WTC11 (cell line): ENCODE data around the gene UGT1A8.

Experiments used
- ELF4 ChIP-seq: sonication (generic); formaldehyde crosslinking; IDR thresholded peaks from 2 replicates; pipeline ENCODE4 v1.8.1; 2022; ENCODE audit warnings: low read depth, mild to moderate bottlenecking, moderate library complexity, missing genetic modification reagents
- ETV6 ChIP-seq: sonication (generic); formaldehyde crosslinking; IDR thresholded peaks from 2 replicates; pipeline ENCODE4 v1.8.1; 2022; ENCODE audit warnings: mild to moderate bottlenecking, missing genetic modification reagents
- FOXJ3 ChIP-seq: sonication (generic); formaldehyde crosslinking; IDR thresholded peaks from 2 replicates; pipeline ENCODE4 v1.9.0; 2021; ENCODE audit warnings: missing genetic modification reagents, mild to moderate bottlenecking, borderline replicate concordance
- FOXK1 ChIP-seq: sonication (generic); formaldehyde crosslinking; IDR thresholded peaks from 2 replicates; pipeline ENCODE4 v1.8.0; 2022; ENCODE audit warnings: mild to moderate bottlenecking, moderate library complexity, missing genetic modification reagents
- GRHL2 ChIP-seq: fragments of 250-450 bp; sonication (Bioruptor Pico); IDR thresholded peaks from 2 replicates; pipeline ENCODE4 v1.8.0; 2022; ENCODE audit warnings: mild to moderate bottlenecking, moderate library complexity; ENCODE audit not compliant: insufficient replicate concordance, severe bottlenecking
- MYBL2 ChIP-seq: sonication (generic); formaldehyde crosslinking; IDR thresholded peaks from 2 replicates; pipeline ENCODE4 v1.8.1; 2023; ENCODE audit warnings: mild to moderate bottlenecking, moderate library complexity, missing genetic modification reagents
- RELA ChIP-seq: sonication (generic); formaldehyde crosslinking; IDR thresholded peaks from 2 replicates; pipeline ENCODE4 v1.8.1; 2022; ENCODE audit warnings: missing genetic modification reagents, mild to moderate bottlenecking, borderline replicate concordance
- TCF7 ChIP-seq: sonication (generic); formaldehyde crosslinking; IDR thresholded peaks from 2 replicates; pipeline ENCODE4 v1.8.0; 2022; ENCODE audit warnings: mild to moderate bottlenecking, low read depth, missing genetic modification reagents, moderate library complexity
- TP53 ChIP-seq: sonication (generic); formaldehyde crosslinking; IDR thresholded peaks from 2 replicates; pipeline ENCODE4 v1.8.1; 2023; ENCODE audit warnings: mild to moderate bottlenecking, missing genetic modification reagents
- TF ChIP-seq, protein P1 (sequence below): sonication (generic); formaldehyde crosslinking; IDR thresholded peaks from 2 replicates; pipeline ENCODE4 v1.8.0; 2022; ENCODE audit warnings: mild to moderate bottlenecking, missing genetic modification reagents
- TF ChIP-seq, protein P2 (sequence below): fragments of 200-600 bp; IDR thresholded peaks from 2 replicates; pipeline ENCODE4 v1.8.0; 2022; ENCODE audit warnings: antibody characterized with exemption
- TF ChIP-seq, protein P3 (sequence below): sonication (generic); formaldehyde crosslinking; conservative IDR thresholded peaks from 2 replicates; pipeline ENCODE4 v1.8.1; 2022; ENCODE audit warnings: mild to moderate bottlenecking, missing genetic modification reagents
- TF ChIP-seq, protein P4 (sequence below): sonication (generic); formaldehyde crosslinking; IDR thresholded peaks from 2 replicates; pipeline ENCODE4 v1.8.1; 2022; ENCODE audit warnings: low read depth, mild to moderate bottlenecking, moderate library complexity, missing genetic modification reagents, borderline replicate concordance
- TF ChIP-seq, protein P5 (sequence below): sonication (generic); formaldehyde crosslinking; IDR thresholded peaks from 2 replicates; pipeline ENCODE4 v1.8.0; 2022; ENCODE audit warnings: mild to moderate bottlenecking, missing genetic modification reagents

DNA sequence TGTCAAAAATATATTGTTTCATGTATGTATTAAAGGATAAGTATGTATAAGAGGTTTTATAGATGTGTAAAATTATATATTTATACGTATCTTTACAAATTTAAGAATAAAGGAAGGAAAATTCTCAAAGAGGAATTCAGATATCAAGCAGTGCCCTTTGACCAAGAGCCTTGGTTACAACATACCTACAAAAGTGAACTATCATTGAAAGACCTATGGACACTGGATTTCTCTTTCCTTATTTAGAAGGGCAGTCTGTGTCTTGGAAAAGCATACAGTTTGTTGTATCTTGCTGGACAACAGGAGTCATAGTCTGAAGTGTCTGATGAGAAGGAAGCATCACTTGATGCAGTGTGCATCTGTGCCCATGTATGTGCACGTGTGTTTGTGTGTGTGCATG, 29.0 kb upstream of the UGT1A8 start:
- TF ChIP-seq, protein P1, sequence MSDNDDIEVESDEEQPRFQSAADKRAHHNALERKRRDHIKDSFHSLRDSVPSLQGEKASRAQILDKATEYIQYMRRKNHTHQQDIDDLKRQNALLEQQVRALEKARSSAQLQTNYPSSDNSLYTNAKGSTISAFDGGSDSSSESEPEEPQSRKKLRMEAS (CRISPR knock-in tag): no peak
- TF ChIP-seq, protein P2, sequence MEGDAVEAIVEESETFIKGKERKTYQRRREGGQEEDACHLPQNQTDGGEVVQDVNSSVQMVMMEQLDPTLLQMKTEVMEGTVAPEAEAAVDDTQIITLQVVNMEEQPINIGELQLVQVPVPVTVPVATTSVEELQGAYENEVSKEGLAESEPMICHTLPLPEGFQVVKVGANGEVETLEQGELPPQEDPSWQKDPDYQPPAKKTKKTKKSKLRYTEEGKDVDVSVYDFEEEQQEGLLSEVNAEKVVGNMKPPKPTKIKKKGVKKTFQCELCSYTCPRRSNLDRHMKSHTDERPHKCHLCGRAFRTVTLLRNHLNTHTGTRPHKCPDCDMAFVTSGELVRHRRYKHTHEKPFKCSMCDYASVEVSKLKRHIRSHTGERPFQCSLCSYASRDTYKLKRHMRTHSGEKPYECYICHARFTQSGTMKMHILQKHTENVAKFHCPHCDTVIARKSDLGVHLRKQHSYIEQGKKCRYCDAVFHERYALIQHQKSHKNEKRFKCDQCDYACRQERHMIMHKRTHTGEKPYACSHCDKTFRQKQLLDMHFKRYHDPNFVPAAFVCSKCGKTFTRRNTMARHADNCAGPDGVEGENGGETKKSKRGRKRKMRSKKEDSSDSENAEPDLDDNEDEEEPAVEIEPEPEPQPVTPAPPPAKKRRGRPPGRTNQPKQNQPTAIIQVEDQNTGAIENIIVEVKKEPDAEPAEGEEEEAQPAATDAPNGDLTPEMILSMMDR: no peak
- TF ChIP-seq FOXJ3 (CRISPR knock-in tag) (no peak), ETV6 (CRISPR knock-in tag) (no peak), FOXK1 (CRISPR knock-in tag) (no peak), TP53 (CRISPR knock-in tag) (no peak), GRHL2 (no peak), RELA (CRISPR knock-in tag) (no peak), ELF4 (no peak), TCF7 (no peak), MYBL2 (CRISPR knock-in tag) (no peak)
- TF ChIP-seq, protein P3, sequence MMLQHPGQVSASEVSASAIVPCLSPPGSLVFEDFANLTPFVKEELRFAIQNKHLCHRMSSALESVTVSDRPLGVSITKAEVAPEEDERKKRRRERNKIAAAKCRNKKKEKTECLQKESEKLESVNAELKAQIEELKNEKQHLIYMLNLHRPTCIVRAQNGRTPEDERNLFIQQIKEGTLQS (CRISPR knock-in tag): no peak
- TF ChIP-seq, protein P4, sequence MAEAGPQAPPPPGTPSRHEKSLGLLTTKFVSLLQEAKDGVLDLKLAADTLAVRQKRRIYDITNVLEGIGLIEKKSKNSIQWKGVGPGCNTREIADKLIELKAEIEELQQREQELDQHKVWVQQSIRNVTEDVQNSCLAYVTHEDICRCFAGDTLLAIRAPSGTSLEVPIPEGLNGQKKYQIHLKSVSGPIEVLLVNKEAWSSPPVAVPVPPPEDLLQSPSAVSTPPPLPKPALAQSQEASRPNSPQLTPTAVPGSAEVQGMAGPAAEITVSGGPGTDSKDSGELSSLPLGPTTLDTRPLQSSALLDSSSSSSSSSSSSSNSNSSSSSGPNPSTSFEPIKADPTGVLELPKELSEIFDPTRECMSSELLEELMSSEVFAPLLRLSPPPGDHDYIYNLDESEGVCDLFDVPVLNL (CRISPR knock-in tag): no peak
- TF ChIP-seq, protein P5, sequence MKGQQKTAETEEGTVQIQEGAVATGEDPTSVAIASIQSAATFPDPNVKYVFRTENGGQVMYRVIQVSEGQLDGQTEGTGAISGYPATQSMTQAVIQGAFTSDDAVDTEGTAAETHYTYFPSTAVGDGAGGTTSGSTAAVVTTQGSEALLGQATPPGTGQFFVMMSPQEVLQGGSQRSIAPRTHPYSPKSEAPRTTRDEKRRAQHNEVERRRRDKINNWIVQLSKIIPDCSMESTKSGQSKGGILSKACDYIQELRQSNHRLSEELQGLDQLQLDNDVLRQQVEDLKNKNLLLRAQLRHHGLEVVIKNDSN (CRISPR knock-in tag): no peak
